GM19193 (cell line): ENCODE results near the gene KIAA0825.

Experiments
- POLR2A ChIP-seq: IDR thresholded peaks from 4 replicates; pipeline ENCODE4 v1.6.1; 2011; ENCODE audit not compliant: insufficient read depth, insufficient read length; ENCODE audit errors: extremely low read depth

KIAA0825 gene

DNA sequence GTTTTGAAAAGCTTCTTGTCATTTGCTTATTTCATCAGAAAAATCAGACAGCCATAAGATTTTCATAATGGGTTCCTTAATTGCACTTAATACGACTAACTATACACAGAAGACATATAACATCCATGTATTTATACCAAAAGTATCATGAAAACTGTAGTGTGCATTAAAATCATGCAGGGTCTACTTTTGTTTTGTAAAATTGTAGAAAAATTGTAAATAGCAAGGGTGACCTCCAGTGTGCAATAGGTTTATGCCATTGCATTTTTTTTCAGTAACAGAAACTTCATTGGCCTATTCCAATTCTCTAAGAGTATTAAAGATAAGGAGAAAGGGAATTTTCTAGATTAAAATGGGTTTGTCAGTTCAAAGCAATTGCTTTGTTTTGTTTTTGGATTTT, 307.6 kb downstream of the KIAA0825 start:
- TF ChIP-seq POLR2A, result no peak

- TF ChIP-seq POLR2A, result no peak
Observed at GRCh38 chr5:94309141-94309540, 309.3 kb downstream of the KIAA0825 start.

DNA sequence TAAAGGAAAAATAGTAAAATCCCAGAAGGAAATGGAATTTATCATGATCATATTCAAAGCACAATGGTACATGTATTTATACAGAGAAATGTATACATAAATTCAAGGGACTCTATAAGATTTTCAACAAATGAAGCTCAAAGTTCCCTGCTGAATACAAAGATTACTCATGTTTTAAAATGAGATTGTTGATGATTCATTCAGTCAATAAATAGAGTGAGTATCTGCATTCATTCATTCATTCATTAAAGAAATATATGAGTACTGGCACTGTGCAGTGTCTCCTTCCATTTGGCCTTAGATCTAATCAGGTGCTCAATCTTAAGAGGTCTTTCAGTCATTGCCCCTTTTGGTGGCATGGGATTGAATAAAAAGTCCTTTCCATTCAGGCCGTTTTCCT, 310.0 kb downstream of the KIAA0825 start:
- TF ChIP-seq POLR2A, result no peak

DNA sequence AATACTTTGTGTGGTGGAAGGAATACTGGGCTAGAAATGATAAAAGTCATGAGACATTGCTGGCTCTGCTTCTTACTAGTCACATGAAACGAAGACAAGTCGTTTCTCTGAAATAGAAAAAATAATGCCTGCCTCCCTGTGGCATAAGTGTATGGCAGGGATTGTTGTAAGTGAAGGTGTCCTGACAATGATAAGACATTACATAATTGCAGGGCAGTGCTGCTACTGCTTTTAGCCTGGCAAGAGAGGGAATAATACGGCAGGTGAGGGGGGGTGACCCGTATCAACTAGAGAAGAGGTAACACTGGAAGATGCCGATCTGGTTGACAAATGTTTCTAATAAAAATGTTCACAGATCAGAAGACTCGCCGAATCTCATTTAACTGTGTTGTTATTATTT, 314.3 kb downstream of the KIAA0825 start:
- no peak for TF ChIP-seq POLR2A

DNA sequence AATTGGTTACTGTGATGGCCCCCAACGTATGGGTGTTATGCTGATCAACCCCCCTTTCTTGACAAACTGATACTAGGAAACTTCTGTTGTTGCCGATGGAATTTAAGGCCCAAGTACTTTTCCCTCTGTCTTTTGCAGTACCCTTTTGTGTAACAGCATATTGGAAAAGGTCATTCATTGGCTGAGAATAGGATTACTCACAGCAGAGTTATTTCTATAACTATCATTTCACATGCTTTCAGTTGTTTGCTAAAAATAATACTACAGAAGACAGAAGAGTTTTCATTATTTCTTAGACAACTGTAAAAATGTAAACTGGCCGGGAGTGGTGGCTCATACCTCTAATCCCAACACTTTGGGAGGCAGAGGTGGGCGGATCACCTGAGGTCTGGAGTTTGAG, 329.5 kb downstream of the KIAA0825 start:
- no peak for TF ChIP-seq POLR2A

GRCh38 chr5:94285984-94286383, 332.4 kb downstream of the KIAA0825 start:
- no peak for TF ChIP-seq POLR2A

DNA sequence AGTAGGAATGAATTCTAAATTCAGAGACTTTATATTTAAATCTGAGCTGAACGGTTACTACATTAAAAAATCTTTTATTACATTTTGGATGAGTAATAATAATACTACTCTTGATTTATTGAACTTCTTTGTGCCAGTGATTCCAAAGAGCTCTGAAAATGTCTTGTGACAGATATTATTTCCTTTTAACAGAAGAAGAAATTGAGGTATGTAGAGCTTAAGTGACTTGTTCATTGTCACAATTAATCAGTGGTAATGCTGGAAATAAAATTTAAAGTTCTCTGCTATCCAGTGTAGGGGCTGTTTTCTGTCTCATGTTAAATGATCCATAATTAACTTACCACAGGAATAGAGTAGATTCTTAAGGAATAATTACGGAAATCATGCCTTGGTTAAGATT, 335.3 kb downstream of the KIAA0825 start:
- TF ChIP-seq POLR2A, result no peak

- TF ChIP-seq POLR2A, result no peak
Observed at GRCh38 chr5:94281236-94281801, 337.1 kb downstream of the KIAA0825 start.

GRCh38 chr5:94276751-94277150, 341.7 kb downstream of the KIAA0825 start:
- TF ChIP-seq POLR2A, result no peak

DNA sequence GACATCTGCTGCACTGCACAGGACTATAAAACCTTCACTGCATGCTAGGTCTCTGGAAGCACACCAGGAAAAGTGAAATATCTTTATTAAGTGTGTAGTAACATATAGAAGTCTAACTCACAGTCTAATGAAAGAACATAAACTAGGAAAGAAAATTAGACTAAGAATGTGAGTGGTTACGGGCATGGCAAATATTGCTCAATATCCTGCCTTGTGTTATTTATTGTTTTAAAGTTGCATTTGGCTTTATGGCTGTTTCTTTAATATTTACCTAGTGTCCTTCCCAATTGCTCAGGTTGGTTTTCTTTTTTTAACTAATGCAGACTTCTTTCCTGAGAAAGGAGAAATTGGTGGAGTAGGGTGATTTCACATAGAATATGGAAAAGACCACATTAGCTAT, 342.4 kb downstream of the KIAA0825 start:
- TF ChIP-seq POLR2A, result no peak

DNA sequence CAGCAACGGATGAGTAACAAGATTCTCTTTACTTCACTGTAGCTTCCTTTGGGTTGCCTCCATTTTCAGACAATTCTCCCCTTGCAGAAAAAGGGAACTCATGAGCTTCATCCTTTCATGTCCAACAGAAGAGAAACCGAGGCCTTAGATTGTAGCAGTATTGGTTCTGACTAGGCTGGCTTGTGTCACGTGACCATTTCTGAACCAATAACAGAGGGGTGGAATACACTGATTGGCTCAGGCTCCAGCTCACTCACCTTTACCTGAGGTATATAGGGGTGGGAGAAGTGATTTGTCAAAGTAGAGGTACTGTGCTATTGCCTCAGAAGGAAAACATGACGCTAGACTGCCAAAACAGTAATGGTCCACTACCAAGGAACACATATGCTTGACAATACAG, 343.7 kb downstream of the KIAA0825 start:
- TF ChIP-seq POLR2A, result no peak

- no peak for TF ChIP-seq POLR2A
Observed at GRCh38 chr5:94268226-94268625, 350.2 kb downstream of the KIAA0825 start.

GRCh38 chr5:94267350-94267899, 351.0 kb downstream of the KIAA0825 start:
- no peak for TF ChIP-seq POLR2A

DNA sequence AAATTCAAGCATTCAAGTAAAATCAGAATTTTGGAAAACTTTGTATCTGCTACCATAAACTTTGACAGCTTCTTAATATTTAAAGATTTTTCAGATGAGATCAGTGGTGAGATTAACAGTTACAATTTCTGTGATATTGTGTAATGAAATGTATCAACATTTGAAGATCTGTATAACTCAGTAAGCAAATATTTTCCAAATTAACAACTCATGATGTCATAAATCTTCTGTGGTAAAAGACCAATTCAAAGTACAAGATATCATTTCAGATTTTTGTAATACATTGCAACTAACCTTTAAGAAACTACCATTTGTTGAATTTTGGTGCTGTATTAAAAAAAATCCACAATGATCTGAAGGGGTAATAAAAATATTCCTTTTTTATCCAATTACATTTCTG, 352.2 kb downstream of the KIAA0825 start:
- no peak for TF ChIP-seq POLR2A

GRCh38 chr5:94263068-94263467, 355.3 kb downstream of the KIAA0825 start:
- TF ChIP-seq POLR2A, result no peak

DNA sequence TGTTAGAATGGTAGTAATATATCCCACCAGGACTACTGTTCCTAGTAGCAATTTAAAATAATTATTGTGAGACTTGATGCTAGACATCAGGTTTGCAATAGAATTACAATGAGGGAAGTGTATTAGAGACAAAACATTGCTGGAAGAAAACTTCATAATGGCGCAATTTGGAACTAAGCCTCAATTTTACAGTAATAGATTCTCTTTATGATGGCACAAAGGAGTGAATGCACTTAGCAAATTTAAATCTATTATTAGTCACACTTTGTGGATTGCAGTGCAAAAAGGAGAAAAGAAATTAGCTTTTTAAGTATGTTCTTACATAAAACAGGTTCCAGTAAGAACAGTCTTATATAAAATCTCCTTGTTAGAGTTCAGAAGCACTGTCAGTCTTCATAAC, 358.3 kb downstream of the KIAA0825 start:
- no peak for TF ChIP-seq POLR2A

DNA sequence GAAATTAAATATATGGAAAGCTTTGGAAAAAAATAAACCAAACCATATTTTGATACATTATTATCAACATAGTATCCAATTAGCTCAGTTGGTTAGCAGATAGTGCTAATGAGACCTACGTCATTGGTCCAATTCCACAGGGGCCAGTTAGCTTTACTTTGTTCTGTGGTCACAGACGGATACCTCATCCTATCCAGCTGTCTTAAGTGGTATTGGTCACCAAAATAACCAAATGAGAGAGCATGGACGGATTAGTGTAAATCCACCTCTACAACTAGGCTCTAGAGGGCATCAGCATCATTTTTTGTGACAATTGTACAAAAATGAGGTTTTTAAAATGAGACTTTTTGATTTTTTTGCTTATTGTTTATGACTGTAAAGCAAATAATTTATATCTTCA, 364.2 kb downstream of the KIAA0825 start:
- TF ChIP-seq POLR2A, result no peak

DNA sequence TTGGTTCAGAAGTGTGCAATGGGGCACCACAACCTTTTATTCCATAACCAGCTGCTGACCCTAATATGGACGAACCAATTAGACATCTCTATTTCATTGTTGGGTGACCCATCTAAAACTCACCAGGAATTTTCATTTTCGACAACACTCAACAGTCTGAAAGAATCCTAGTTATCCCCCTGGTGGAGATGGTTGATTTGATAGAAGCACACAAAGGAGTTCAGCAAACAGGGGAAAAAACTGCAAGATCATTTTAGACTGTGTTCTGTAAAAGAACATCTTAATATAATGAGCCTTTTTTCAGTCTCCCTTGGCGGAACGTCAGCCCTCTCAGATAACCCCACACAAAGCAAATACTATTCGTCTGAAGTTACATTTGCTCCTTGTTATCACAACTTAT, 367.4 kb downstream of the KIAA0825 start:
- no peak for TF ChIP-seq POLR2A

- no peak for TF ChIP-seq POLR2A
Observed at GRCh38 chr5:94249430-94249829, 369.0 kb downstream of the KIAA0825 start.
